ENCODE results near the gene XNDC1N.

DNA sequence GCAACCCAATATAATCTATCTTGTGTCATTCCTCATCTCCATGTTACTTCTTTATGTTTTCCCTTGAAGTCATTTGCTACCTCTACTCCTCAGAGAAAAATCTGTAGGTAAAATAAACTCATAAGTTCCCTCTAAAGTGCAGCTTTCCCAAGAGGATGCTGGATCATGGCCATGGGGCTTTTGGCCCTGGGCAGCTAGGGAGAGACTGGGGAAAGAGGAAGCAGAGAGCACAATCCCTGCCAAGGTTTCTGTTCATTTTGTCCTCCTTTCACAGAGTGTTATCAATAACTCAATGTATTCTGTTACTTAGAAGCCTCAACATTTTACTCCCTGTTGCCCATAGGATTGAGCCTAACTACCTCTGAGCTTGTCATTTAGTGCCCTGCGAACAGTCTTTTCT is 9.4 kb upstream of the XNDC1N start:
- TF ChIP-seq, protein P1, sequence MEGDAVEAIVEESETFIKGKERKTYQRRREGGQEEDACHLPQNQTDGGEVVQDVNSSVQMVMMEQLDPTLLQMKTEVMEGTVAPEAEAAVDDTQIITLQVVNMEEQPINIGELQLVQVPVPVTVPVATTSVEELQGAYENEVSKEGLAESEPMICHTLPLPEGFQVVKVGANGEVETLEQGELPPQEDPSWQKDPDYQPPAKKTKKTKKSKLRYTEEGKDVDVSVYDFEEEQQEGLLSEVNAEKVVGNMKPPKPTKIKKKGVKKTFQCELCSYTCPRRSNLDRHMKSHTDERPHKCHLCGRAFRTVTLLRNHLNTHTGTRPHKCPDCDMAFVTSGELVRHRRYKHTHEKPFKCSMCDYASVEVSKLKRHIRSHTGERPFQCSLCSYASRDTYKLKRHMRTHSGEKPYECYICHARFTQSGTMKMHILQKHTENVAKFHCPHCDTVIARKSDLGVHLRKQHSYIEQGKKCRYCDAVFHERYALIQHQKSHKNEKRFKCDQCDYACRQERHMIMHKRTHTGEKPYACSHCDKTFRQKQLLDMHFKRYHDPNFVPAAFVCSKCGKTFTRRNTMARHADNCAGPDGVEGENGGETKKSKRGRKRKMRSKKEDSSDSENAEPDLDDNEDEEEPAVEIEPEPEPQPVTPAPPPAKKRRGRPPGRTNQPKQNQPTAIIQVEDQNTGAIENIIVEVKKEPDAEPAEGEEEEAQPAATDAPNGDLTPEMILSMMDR (conservative IDR thresholded peaks at IDR 0.05; ENCODE audit: low read depth in 2 of 2) = no peak
- no peak for TF ChIP-seq EZH2 (IDR thresholded peaks at IDR 0.05; ENCODE audit: low read depth, unreplicated experiment)
- TF ChIP-seq EZH2phosphoT487 (IDR thresholded peaks at IDR 0.05; ENCODE audit: unreplicated experiment) = no peak
- TF ChIP-seq POLR2AphosphoS5 (IDR thresholded peaks at IDR 0.05; ENCODE audit: low read depth) = no peak
- TF ChIP-seq, protein P2, sequence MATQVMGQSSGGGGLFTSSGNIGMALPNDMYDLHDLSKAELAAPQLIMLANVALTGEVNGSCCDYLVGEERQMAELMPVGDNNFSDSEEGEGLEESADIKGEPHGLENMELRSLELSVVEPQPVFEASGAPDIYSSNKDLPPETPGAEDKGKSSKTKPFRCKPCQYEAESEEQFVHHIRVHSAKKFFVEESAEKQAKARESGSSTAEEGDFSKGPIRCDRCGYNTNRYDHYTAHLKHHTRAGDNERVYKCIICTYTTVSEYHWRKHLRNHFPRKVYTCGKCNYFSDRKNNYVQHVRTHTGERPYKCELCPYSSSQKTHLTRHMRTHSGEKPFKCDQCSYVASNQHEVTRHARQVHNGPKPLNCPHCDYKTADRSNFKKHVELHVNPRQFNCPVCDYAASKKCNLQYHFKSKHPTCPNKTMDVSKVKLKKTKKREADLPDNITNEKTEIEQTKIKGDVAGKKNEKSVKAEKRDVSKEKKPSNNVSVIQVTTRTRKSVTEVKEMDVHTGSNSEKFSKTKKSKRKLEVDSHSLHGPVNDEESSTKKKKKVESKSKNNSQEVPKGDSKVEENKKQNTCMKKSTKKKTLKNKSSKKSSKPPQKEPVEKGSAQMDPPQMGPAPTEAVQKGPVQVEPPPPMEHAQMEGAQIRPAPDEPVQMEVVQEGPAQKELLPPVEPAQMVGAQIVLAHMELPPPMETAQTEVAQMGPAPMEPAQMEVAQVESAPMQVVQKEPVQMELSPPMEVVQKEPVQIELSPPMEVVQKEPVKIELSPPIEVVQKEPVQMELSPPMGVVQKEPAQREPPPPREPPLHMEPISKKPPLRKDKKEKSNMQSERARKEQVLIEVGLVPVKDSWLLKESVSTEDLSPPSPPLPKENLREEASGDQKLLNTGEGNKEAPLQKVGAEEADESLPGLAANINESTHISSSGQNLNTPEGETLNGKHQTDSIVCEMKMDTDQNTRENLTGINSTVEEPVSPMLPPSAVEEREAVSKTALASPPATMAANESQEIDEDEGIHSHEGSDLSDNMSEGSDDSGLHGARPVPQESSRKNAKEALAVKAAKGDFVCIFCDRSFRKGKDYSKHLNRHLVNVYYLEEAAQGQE (IDR thresholded peaks at IDR 0.05; ENCODE audit: unreplicated experiment) = no peak
- TF ChIP-seq CREB1 (CRISPR knock-in tag; IDR thresholded peaks at IDR 0.05; ENCODE audit: low read depth) = no peak

All from GM23338 (cell line).